Loucy (cell line): ENCODE measurements around the gene RYR2.

Source experiments
- H2AFZ ChIP-seq: fragments of 200-600 bp; sonication (generic); 2 replicates; pipeline ENCODE4 v1.6.0; 2016; ENCODE audit warnings: antibody characterized with exemption, mild to moderate bottlenecking, low read length, moderate library complexity
- H3F3A ChIP-seq: fragments of 200-600 bp; 2 replicates; pipeline ENCODE4 v1.6.0; 2016; ENCODE audit warnings: antibody characterized with exemption, low read depth, mild to moderate bottlenecking
- H3K27me3 ChIP-seq: fragments of 200-600 bp; sonication (generic); 2 replicates; pipeline ENCODE4 v1.6.1; 2014; ENCODE audit warnings: low read length, mild to moderate bottlenecking; ENCODE audit not compliant: insufficient read depth, poor library complexity, severe bottlenecking
- H3K36me3 ChIP-seq: fragments of 200-600 bp; sonication (generic); 2 replicates; pipeline ENCODE4 v1.6.1; 2016; ENCODE audit warnings: low read length; ENCODE audit not compliant: insufficient read depth
- H3K4me1 ChIP-seq: fragments of 200-600 bp; sonication (generic); 2 replicates; pipeline ENCODE4 v1.5.1; 2014; ENCODE audit warnings: low read length, mild to moderate bottlenecking; ENCODE audit not compliant: insufficient read depth, poor library complexity, severe bottlenecking
- H3K4me2 ChIP-seq: fragments of 200-600 bp; sonication (generic); 2 replicates; pipeline ENCODE4 v1.6.0; 2014; ENCODE audit warnings: antibody characterized with exemption, low read length, low read depth, mild to moderate bottlenecking; ENCODE audit not compliant: poor library complexity, severe bottlenecking
- H3K4me3 ChIP-seq: fragments of 200-600 bp; sonication (generic); 2 replicates; pipeline ENCODE4 v1.5.1; 2014; ENCODE audit warnings: low read length, mild to moderate bottlenecking, mixed read lengths; ENCODE audit not compliant: poor library complexity, severe bottlenecking
- H3K79me2 ChIP-seq: fragments of 200-600 bp; sonication (generic); 2 replicates; pipeline ENCODE4 v1.6.1; 2014; ENCODE audit warnings: low read length; ENCODE audit not compliant: insufficient read depth
- H3K9ac ChIP-seq: fragments of 200-600 bp; sonication (generic); 2 replicates; pipeline ENCODE4 v1.6.0; 2014; ENCODE audit warnings: mild to moderate bottlenecking, low read depth, low read length, moderate library complexity; ENCODE audit not compliant: poor library complexity, severe bottlenecking
- H3K9me2 ChIP-seq: fragments of 200-600 bp; sonication (generic); replicated peaks from 2 replicates; pipeline ENCODE4 v1.6.1; 2016; ENCODE audit warnings: low read depth, low read length, mixed read lengths
- H3K9me3 ChIP-seq: fragments of 200-600 bp; sonication (generic); 2 replicates; pipeline ENCODE4 v1.6.1; 2014; ENCODE audit warnings: mild to moderate bottlenecking, antibody characterized with exemption, low read length, low read depth; ENCODE audit not compliant: insufficient read depth
- H4K20me1 ChIP-seq: fragments of 200-600 bp; sonication (generic); 2 replicates; pipeline ENCODE4 v1.6.0; 2014; ENCODE audit warnings: antibody characterized with exemption, low read length, mild to moderate bottlenecking; ENCODE audit not compliant: insufficient read depth, poor library complexity, severe bottlenecking
- CTCF ChIP-seq: fragments of 200-600 bp; sonication (generic); conservative IDR thresholded peaks from 2 replicates; pipeline ENCODE4 v1.5.1; 2014; ENCODE audit warnings: mild to moderate bottlenecking, antibody characterized with exemption, low read length
- EZH2phosphoT487 ChIP-seq: fragments of 200-600 bp; IDR thresholded peaks from 2 replicates; pipeline ENCODE4 v1.6.1; 2018; ENCODE audit warnings: antibody characterized with exemption, mild to moderate bottlenecking, moderate library complexity, borderline replicate concordance

The RYR2 gene

DNA sequence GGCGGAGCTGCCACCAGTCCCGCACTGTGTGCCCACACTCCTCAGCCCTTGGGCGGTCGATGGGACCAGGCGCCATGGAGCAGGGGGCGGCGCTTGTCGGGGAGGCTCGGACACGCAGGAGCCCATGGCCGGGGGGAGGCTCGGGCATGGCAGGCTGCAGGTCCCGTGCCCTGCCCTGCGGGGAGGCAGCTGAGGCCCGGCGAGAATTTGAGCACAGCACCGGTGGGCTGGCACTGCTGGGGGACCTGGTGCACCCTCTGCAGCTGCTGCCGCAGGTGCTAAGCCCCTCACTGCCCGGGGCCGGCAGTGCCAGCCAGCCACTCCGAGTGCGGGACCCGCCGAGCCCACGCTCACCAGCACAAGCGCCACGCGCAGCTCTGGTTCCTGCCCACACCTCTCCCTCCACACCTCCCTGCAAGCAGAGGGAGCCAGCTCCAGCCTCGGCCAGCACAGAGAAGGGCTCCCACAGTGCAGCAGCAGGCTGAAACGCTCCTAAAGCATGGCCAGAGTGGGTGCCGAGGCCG lies 267.7 kb downstream of the RYR2 start:
- Histone ChIP-seq H3K4me1 (no peaks in the 10 kb centered on the region), H3K79me2 (no peaks in the 10 kb centered on the region), H4K20me1 (no peaks in the 10 kb centered on the region), H3K9me2 (no peaks in the 10 kb centered on the region), H3K4me3 (no peak overlapping the region), H3K36me3 (no peaks in the 10 kb centered on the region), H3K27me3 (no peaks in the 10 kb centered on the region), H3F3A (no peaks in the 10 kb centered on the region), H3K4me2 (no peak overlapping the region), H3K9ac (no peak overlapping the region), H3K9me3 (no peaks in the 10 kb centered on the region), H2AFZ (no peak overlapping the region)
- TF ChIP-seq CTCF (no peak), EZH2phosphoT487 (no peak)

GRCh38 chr1:237316352-237316751 lies 274.4 kb downstream of the RYR2 start:
- Histone ChIP-seq H3K9me2 (no peaks in the 10 kb centered on the region), H3K4me3 (no peak overlapping the region), H3K4me2 (no peak overlapping the region), H3F3A (no peaks in the 10 kb centered on the region), H3K27me3 (no peaks in the 10 kb centered on the region), H3K9ac (no peak overlapping the region), H3K9me3 (no peaks in the 10 kb centered on the region), H3K4me1 (no peaks in the 10 kb centered on the region), H3K36me3 (no peaks in the 10 kb centered on the region), H4K20me1 (no peaks in the 10 kb centered on the region), H3K79me2 (no peaks in the 10 kb centered on the region), H2AFZ (no peak overlapping the region)
- TF ChIP-seq EZH2phosphoT487 (no peak), CTCF (no peak)

DNA sequence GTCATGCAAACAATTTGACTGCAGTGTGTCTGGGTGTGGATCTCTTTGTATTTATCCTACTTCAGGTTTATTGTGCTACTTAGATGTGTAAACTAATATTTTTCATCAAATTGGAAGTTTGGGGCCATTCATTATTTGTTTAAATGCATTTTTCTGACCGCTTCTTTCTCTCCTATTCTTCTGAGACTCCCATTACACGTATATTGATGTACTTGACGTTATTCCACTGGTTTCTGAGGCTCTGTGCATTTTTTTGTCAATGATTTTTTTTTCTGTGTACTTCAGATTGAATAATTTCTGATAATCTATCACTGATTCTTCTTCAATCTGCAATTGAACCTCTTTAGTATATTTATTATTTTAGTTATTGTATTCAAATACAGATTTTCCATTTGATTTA lies 276.8 kb downstream of the RYR2 start:
- no peaks in the 10 kb centered on the region for H3K9me3 ChIP-seq
- no peaks in the 10 kb centered on the region for H3K79me2 ChIP-seq
- H3F3A ChIP-seq = no peaks in the 10 kb centered on the region
- H3K9ac ChIP-seq = no peak overlapping the region
- no peaks in the 10 kb centered on the region for H3K27me3 ChIP-seq
- H3K4me3 ChIP-seq = no peak overlapping the region
- no peak overlapping the region for H2AFZ ChIP-seq
- H4K20me1 ChIP-seq = no peaks in the 10 kb centered on the region
- no peaks in the 10 kb centered on the region for H3K4me1 ChIP-seq
- no peaks in the 10 kb centered on the region for H3K9me2 ChIP-seq
- TF ChIP-seq CTCF (no peak), EZH2phosphoT487 (no peak)
- no peak overlapping the region for H3K4me2 ChIP-seq
- H3K36me3 ChIP-seq = no peaks in the 10 kb centered on the region
